IMR-90 (cell line): Measurements from ENCODE around the gene PKNOX1.

Experiments
- BHLHE40 ChIP-seq: fragments of 150-350 bp; IDR thresholded peaks from 2 replicates; pipeline ENCODE4 v1.6.1; 2016; ENCODE audit warnings: mild to moderate bottlenecking, low read depth, low read length
- FOS ChIP-seq: fragments of 150-350 bp; IDR thresholded peaks from 2 replicates; pipeline ENCODE4 v1.6.1; 2016; ENCODE audit warnings: low read depth, low read length
- MAFK ChIP-seq: IDR thresholded peaks from 2 replicates; pipeline ENCODE4 v1.6.1; 2012; ENCODE audit warnings: low read depth, low read length, improper control_type of control experiment
- MXI1 ChIP-seq: IDR thresholded peaks from 2 replicates; pipeline ENCODE4 v1.6.1; 2012; ENCODE audit warnings: low read depth, mild to moderate bottlenecking, low read length, moderate library complexity, borderline replicate concordance
- POLR2A ChIP-seq: IDR thresholded peaks from 2 replicates; pipeline ENCODE4 v1.6.1; 2012; ENCODE audit warnings: mild to moderate bottlenecking, low read depth, low read length
- RCOR1 ChIP-seq: IDR thresholded peaks from 2 replicates; pipeline ENCODE4 v1.6.1; 2012; ENCODE audit warnings: mild to moderate bottlenecking, low read length, improper control_type of control experiment; ENCODE audit not compliant: insufficient replicate concordance
- RFX5 ChIP-seq: IDR thresholded peaks from 2 replicates; pipeline ENCODE4 v1.8.0; 2012; ENCODE audit warnings: low read depth, mild to moderate bottlenecking, low read length, moderate library complexity
- TF ChIP-seq, protein P1 (sequence below): conservative IDR thresholded peaks from 2 replicates; pipeline ENCODE4 v1.5.1; 2012; ENCODE audit warnings: mild to moderate bottlenecking, low read depth, low read length, improper control_type of control experiment
- TF ChIP-seq, protein P2 (sequence below): fragments of 150-350 bp; IDR thresholded peaks from 2 replicates; pipeline ENCODE4 v1.6.1; 2017; ENCODE audit warnings: mild to moderate bottlenecking, antibody characterized with exemption, low read length, low read depth

DNA sequence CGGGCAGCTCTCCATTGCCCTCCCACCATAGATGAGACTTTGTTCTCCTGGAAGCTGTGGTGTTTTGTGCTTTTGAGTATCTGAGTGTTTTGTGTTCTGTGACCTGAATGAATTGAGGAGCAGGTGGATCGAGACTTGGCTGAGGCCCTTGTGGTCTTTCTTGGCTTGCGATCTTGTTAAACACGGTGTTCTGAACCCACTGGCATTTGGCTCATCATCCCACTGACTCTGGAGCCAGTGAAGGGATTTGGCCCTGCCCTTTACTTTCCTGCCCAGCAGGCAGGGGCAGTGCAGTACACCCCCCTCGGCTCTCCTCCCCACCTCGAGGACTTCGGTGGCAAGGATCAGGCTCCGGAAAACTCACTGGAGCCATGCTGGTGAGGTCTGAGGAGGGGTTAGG is 30.6 kb downstream of the PKNOX1 start:
- TF ChIP-seq, protein P1, sequence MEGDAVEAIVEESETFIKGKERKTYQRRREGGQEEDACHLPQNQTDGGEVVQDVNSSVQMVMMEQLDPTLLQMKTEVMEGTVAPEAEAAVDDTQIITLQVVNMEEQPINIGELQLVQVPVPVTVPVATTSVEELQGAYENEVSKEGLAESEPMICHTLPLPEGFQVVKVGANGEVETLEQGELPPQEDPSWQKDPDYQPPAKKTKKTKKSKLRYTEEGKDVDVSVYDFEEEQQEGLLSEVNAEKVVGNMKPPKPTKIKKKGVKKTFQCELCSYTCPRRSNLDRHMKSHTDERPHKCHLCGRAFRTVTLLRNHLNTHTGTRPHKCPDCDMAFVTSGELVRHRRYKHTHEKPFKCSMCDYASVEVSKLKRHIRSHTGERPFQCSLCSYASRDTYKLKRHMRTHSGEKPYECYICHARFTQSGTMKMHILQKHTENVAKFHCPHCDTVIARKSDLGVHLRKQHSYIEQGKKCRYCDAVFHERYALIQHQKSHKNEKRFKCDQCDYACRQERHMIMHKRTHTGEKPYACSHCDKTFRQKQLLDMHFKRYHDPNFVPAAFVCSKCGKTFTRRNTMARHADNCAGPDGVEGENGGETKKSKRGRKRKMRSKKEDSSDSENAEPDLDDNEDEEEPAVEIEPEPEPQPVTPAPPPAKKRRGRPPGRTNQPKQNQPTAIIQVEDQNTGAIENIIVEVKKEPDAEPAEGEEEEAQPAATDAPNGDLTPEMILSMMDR, result no peak
- TF ChIP-seq POLR2A (no peak), BHLHE40 (no peak), RFX5 (no peak), RCOR1 (no peak), MAFK (no peak), FOS (no peak), MXI1 (no peak)
- TF ChIP-seq, protein P2, sequence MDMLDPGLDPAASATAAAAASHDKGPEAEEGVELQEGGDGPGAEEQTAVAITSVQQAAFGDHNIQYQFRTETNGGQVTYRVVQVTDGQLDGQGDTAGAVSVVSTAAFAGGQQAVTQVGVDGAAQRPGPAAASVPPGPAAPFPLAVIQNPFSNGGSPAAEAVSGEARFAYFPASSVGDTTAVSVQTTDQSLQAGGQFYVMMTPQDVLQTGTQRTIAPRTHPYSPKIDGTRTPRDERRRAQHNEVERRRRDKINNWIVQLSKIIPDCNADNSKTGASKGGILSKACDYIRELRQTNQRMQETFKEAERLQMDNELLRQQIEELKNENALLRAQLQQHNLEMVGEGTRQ, result no peak
